Measurements from ENCODE around the gene ANKRD53. TPM values are rescaled to one million over a fixed set of nuclear protein-coding genes. Genes with fewer than 3 reads are reported as not detected.
A peak's percentile ranks its signal among the peaks of the same experiment; 100 is the strongest.

Gene ANKRD53
- total and polyA plus RNA-seq, 5 donors = 0.71 to 3.1 (median 1.1) TPM

GRCh38 chr2:70985283-70985688, 6.9 kb downstream of the ANKRD53 start:
- Histone ChIP-seq H3K27ac (ENCODE audit: low read length) (no peak overlapping the region), H3K4me1 (ENCODE audit: control insufficient read depth, insufficient read depth, low read length) (no peaks in the 10 kb centered on the region), H3K27me3 (ENCODE audit: control insufficient read depth, insufficient read depth) (no peaks in the 10 kb centered on the region), H3K4me3 (ENCODE audit: low read length) (no peak overlapping the region), H3K9me3 (ENCODE audit: control insufficient read depth, low read length) (no peaks in the 10 kb centered on the region)
- no peak for DNase-seq
- 78% methylated on average over 5 of the region's 5 CpGs for WGBS
- intact Hi-C loops (cut with DNase I) = loop anchor here in 1 of 4 donors (5.0 kb wide), 1 partner anchor 293 kb away; no protein-coding TSS in a partner anchor
- ATAC-seq = no peak

GRCh38 chr2:70985956-70986355, 7.5 kb downstream of the ANKRD53 start:
- Histone ChIP-seq H3K27ac (ENCODE audit: low read length) (no peak overlapping the region), H3K4me1 (ENCODE audit: control insufficient read depth, insufficient read depth, low read length) (no peaks in the 10 kb centered on the region), H3K27me3 (ENCODE audit: control insufficient read depth, insufficient read depth) (no peaks in the 10 kb centered on the region), H3K4me3 (ENCODE audit: low read length) (no peak overlapping the region), H3K9me3 (ENCODE audit: control insufficient read depth, low read length) (no peaks in the 10 kb centered on the region)
- intact Hi-C loops (cut with DNase I) = loop anchor here in 1 of 4 donors (5.0 kb wide), 1 partner anchor 294 kb away; no protein-coding TSS in a partner anchor
- ATAC-seq (no peak), DNase-seq (no peak)
- 98% methylated on average over 1 of the region's 1 CpG for WGBS

- Histone ChIP-seq H3K27me3 (ENCODE audit: control insufficient read depth, insufficient read depth) (no peaks in the 10 kb centered on the region), H3K4me3 (ENCODE audit: low read length) (no peak overlapping the region), H3K27ac (ENCODE audit: low read length) (no peak overlapping the region), H3K4me1 (ENCODE audit: control insufficient read depth, insufficient read depth, low read length) (no peaks in the 10 kb centered on the region), H3K9me3 (ENCODE audit: control insufficient read depth, low read length) (no peaks in the 10 kb centered on the region)
- ATAC-seq = no peak
- WGBS = 80% methylated on average over 4 of the region's 4 CpGs
- intact Hi-C loops (cut with DNase I) = loop anchor here in 1 of 4 donors (5.0 kb wide), 1 partner anchor 294 kb away; no protein-coding TSS in a partner anchor
- DNase-seq = no peak
These were observed 8.2 kb downstream of the ANKRD53 start for GRCh38 chr2:70986499-70987189.

DNA sequence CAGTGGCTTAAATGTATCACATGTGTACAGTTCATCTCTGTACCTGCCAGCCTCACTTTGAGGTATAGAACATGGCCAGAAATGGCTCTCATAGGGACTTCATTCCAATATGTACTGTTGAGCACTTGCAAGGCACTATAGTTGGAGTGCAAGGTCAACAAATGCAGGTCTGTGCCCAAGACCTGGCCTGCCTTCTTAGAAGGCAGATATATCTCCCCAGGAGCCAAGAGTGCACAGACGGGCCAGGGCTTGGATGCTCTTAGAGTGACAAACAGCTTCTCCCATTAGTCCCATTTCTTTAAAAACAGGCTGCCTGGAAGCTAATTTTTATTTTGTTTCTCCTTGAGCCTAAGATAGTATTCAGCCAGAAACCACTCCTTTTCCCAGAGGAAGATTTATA, 9.0 kb downstream of the ANKRD53 start:
- ATAC-seq (no peak), DNase-seq (no peak)
- Histone ChIP-seq H3K27ac (ENCODE audit: low read length) (no peak overlapping the region), H3K4me3 (ENCODE audit: low read length) (no peak overlapping the region), H3K9me3 (ENCODE audit: control insufficient read depth, low read length) (no peaks in the 10 kb centered on the region), H3K4me1 (ENCODE audit: control insufficient read depth, insufficient read depth, low read length) (no peaks in the 10 kb centered on the region), H3K27me3 (ENCODE audit: control insufficient read depth, insufficient read depth) (no peaks in the 10 kb centered on the region)
- intact Hi-C loops (cut with DNase I) = loop anchor here in 1 of 4 donors (5.0 kb wide), 1 partner anchor 295 kb away; no protein-coding TSS in a partner anchor
- 53% methylated on average over 1 of the region's 1 CpG for WGBS

- intact Hi-C loops (cut with DNase I) = loop anchor here in 1 of 4 donors (5.0 kb wide), 1 partner anchor 296 kb away; no protein-coding TSS in a partner anchor
- H3K9me3 ChIP-seq (ENCODE audit: control insufficient read depth, low read length) = no peaks in the 10 kb centered on the region
- WGBS = 48% methylated on average over 4 of the region's 4 CpGs
- no peaks in the 10 kb centered on the region for H3K27me3 ChIP-seq (ENCODE audit: control insufficient read depth, insufficient read depth)
- H3K4me1 ChIP-seq (ENCODE audit: control insufficient read depth, insufficient read depth, low read length) = peaks cover 4% of the 10 kb centered on the region
- no peak overlapping the region for H3K4me3 ChIP-seq (ENCODE audit: low read length)
- peak in 1 of 2 donors; percentile 22 for ATAC-seq
- DNase-seq = peak; percentile 58 to 87 (median 85)
- no peak overlapping the region for H3K27ac ChIP-seq (ENCODE audit: low read length)
These were observed 9.7 kb downstream of the ANKRD53 start for GRCh38 chr2:70988151-70988550.

- Histone ChIP-seq H3K4me1 (ENCODE audit: control insufficient read depth, insufficient read depth, low read length) (peaks cover 9% of the 10 kb centered on the region), H3K27ac (ENCODE audit: low read length) (no peak overlapping the region), H3K9me3 (ENCODE audit: control insufficient read depth, low read length) (no peaks in the 10 kb centered on the region), H3K4me3 (ENCODE audit: low read length) (no peak overlapping the region), H3K27me3 (ENCODE audit: control insufficient read depth, insufficient read depth) (no peaks in the 10 kb centered on the region)
- WGBS = 91% methylated on average over 16 of the region's 16 CpGs
- ATAC-seq (no peak), DNase-seq (no peak)
- intact Hi-C loops (cut with DNase I) = loop anchor here in 1 of 4 donors (5.0 kb wide), 1 partner anchor 297 kb away; no protein-coding TSS in a partner anchor
These were observed 10.6 kb downstream of the ANKRD53 start for GRCh38 chr2:70988726-70989648.

GRCh38 chr2:70990216-70990615, 11.8 kb downstream of the ANKRD53 start:
- DNase-seq (no peak), ATAC-seq (no peak)
- H3K4me3 ChIP-seq (ENCODE audit: low read length) = no peak overlapping the region
- peaks cover 9% of the 10 kb centered on the region for H3K4me1 ChIP-seq (ENCODE audit: control insufficient read depth, insufficient read depth, low read length)
- no peak overlapping the region for H3K27ac ChIP-seq (ENCODE audit: low read length)
- 80% methylated on average over 5 of the region's 5 CpGs for WGBS
- no peaks in the 10 kb centered on the region for H3K9me3 ChIP-seq (ENCODE audit: control insufficient read depth, low read length)
- no peaks in the 10 kb centered on the region for H3K27me3 ChIP-seq (ENCODE audit: control insufficient read depth, insufficient read depth)
- intact Hi-C loops (cut with DNase I) = no loop called here

- H3K27ac ChIP-seq (ENCODE audit: low read length) = no peak overlapping the region
- no peaks in the 10 kb centered on the region for H3K27me3 ChIP-seq (ENCODE audit: control insufficient read depth, insufficient read depth)
- no peaks in the 10 kb centered on the region for H3K9me3 ChIP-seq (ENCODE audit: control insufficient read depth, low read length)
- no peak for DNase-seq
- intact Hi-C loops (cut with DNase I) = no loop called here
- 85% methylated on average over 5 of the region's 5 CpGs for WGBS
- no peak for ATAC-seq
- H3K4me1 ChIP-seq (ENCODE audit: control insufficient read depth, insufficient read depth, low read length) = peaks cover 9% of the 10 kb centered on the region
- H3K4me3 ChIP-seq (ENCODE audit: low read length) = no peak overlapping the region
These were observed 12.7 kb downstream of the ANKRD53 start for GRCh38 chr2:70991142-70991541.

DNA sequence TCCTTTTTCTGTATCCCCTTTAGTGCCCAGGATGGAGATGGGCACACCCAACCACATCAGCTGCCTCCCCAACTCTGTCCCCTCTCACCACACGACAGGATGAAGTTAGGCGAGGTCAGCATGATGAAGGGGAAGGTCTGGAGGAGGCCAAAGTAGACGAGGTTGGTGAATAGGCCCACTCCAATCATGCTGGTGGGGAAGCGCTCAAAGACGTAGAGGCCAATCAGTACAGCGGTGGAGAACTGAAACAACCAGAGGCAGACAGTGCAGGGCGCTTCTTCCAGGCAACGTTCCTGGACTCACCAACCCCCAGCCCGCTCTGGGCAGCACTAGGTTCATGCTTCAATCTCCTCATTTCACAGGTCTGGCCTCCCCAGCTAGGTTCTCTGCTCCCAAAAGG, 13.3 kb downstream of the ANKRD53 start:
- intact Hi-C loops (cut with DNase I) = no loop called here
- DNase-seq (no peak), ATAC-seq (no peak)
- Histone ChIP-seq H3K27me3 (ENCODE audit: control insufficient read depth, insufficient read depth) (no peaks in the 10 kb centered on the region), H3K27ac (ENCODE audit: low read length) (no peak overlapping the region), H3K4me3 (ENCODE audit: low read length) (no peak overlapping the region), H3K9me3 (ENCODE audit: control insufficient read depth, low read length) (no peaks in the 10 kb centered on the region), H3K4me1 (ENCODE audit: control insufficient read depth, insufficient read depth, low read length) (peaks cover 9% of the 10 kb centered on the region)
- 86% methylated on average over 9 of the region's 9 CpGs for WGBS

- no peaks in the 10 kb centered on the region for H3K27me3 ChIP-seq (ENCODE audit: control insufficient read depth, insufficient read depth)
- WGBS = 87% methylated on average over 12 of the region's 12 CpGs
- no peak for ATAC-seq
- H3K4me1 ChIP-seq (ENCODE audit: control insufficient read depth, insufficient read depth, low read length) = peaks cover 9% of the 10 kb centered on the region
- H3K9me3 ChIP-seq (ENCODE audit: control insufficient read depth, low read length) = no peaks in the 10 kb centered on the region
- H3K27ac ChIP-seq (ENCODE audit: low read length) = no peak overlapping the region
- DNase-seq = no peak
- intact Hi-C loops (cut with DNase I) = no loop called here
- H3K4me3 ChIP-seq (ENCODE audit: low read length) = peak overlapping the region; percentile 86
These were observed 14.8 kb downstream of the ANKRD53 start for GRCh38 chr2:70992945-70993853.

Measured in right cardiac atrium (tissue), 5 donors.